HepG2 (cell line): Measurements from ENCODE around the gene VAC14. TPM values are rescaled to one million over a fixed set of nuclear protein-coding genes. Genes with fewer than 3 reads are reported as not detected.

Source experiments
- AHDC1 ChIP-seq: sonication (generic); formaldehyde crosslinking; IDR thresholded peaks from 2 replicates; pipeline ENCODE4 v1.5.1; 2020; ENCODE audit warnings: mild to moderate bottlenecking, missing genetic modification reagents, borderline replicate concordance
- GATA4 ChIP-seq: sonication (generic); IDR thresholded peaks from 2 replicates; pipeline ENCODE4 v1.6.1; 2016; ENCODE audit warnings: antibody characterized with exemption, low read depth, borderline replicate concordance
- HNRNPL ChIP-seq: fragments of 200-400 bp; formaldehyde crosslinking; IDR thresholded peaks from 2 replicates; pipeline ENCODE4 v1.6.1; 2017; ENCODE audit warnings: mild to moderate bottlenecking, low read depth, low read length
- KDM5B ChIP-seq: sonication (generic); formaldehyde crosslinking; IDR thresholded peaks from 2 replicates; pipeline ENCODE4 v1.4.0; 2020; ENCODE audit warnings: missing genetic modification reagents, mild to moderate bottlenecking, borderline replicate concordance
- LBX2 ChIP-seq: sonication (generic); formaldehyde crosslinking; IDR thresholded peaks from 2 replicates; pipeline ENCODE4 v1.5.0; 2020; ENCODE audit warnings: missing genetic modification reagents, mild to moderate bottlenecking, borderline replicate concordance
- MAZ ChIP-seq, 2 experiments: sonication (generic) in 1 of 2; formaldehyde crosslinking in 1 of 2; IDR thresholded peaks; 2 replicates each; pipeline versions ENCODE4 v1.5.0 to v1.6.1; 2012 to 2020; ENCODE audit warnings: low read depth in 2 of 2, mild to moderate bottlenecking in 2 of 2, borderline replicate concordance in 1 of 2, improper control_type of control experiment in 1 of 2, low read length in 1 of 2, missing genetic modification reagents in 1 of 2, moderate library complexity in 1 of 2
- MED8 ChIP-seq: sonication (generic); formaldehyde crosslinking; IDR thresholded peaks from 2 replicates; pipeline ENCODE4 v1.8.1; 2023; ENCODE audit warnings: mild to moderate bottlenecking, missing genetic modification reagents; ENCODE audit not compliant: insufficient replicate concordance
- MTA3 ChIP-seq: sonication (generic); formaldehyde crosslinking; IDR thresholded peaks from 2 replicates; pipeline ENCODE4 v1.4.0; 2020; ENCODE audit warnings: missing genetic modification reagents
- MXD3 ChIP-seq: IDR thresholded peaks from 2 replicates; pipeline ENCODE4 v1.6.1; 2016; ENCODE audit warnings: mild to moderate bottlenecking, missing biosample characterization, missing genetic modification reagents
- SAFB2 ChIP-seq: sonication (generic); formaldehyde crosslinking; IDR thresholded peaks from 2 replicates; pipeline ENCODE4 v1.5.1; 2020; ENCODE audit warnings: missing genetic modification reagents, low read depth, mild to moderate bottlenecking, borderline replicate concordance
- TCF12 ChIP-seq, 2 experiments: fragments of 450-650 bp in 1 of 2; sonication (generic) in 1 of 2; formaldehyde crosslinking in 1 of 2; IDR thresholded peaks; 2 replicates each; pipeline versions ENCODE4 v1.6.1 to v1.8.0; 2017 to 2022; ENCODE audit warnings: antibody characterized with exemption in 1 of 2, mild to moderate bottlenecking in 1 of 2, missing genetic modification reagents in 1 of 2, moderate library complexity in 1 of 2
- TGIF2 ChIP-seq: IDR thresholded peaks from 2 replicates; pipeline ENCODE4 v1.6.1; 2016; ENCODE audit warnings: control low read depth, missing compliant biosample characterization
- YY1 ChIP-seq: IDR thresholded peaks from 2 replicates; pipeline ENCODE4 v1.6.1; 2011; ENCODE audit warnings: low read length, low read depth, moderate library complexity, mild to moderate bottlenecking; ENCODE audit not compliant: insufficient read depth, insufficient replicate concordance
- ZBTB38 ChIP-seq: sonication (generic); formaldehyde crosslinking; IDR thresholded peaks from 2 replicates; pipeline ENCODE4 v1.5.1; 2020; ENCODE audit warnings: mild to moderate bottlenecking, missing genetic modification reagents
- ZKSCAN5 ChIP-seq: sonication (generic); formaldehyde crosslinking; IDR thresholded peaks from 2 replicates; pipeline ENCODE4 v1.5.1; 2020; ENCODE audit warnings: mild to moderate bottlenecking, missing genetic modification reagents
- ZNF329 ChIP-seq: sonication (generic); formaldehyde crosslinking; IDR thresholded peaks from 2 replicates; pipeline ENCODE4 v1.9.0; 2021; ENCODE audit warnings: low read depth, mild to moderate bottlenecking, missing genetic modification reagents
- ZNF331 ChIP-seq: sonication (generic); formaldehyde crosslinking; IDR thresholded peaks from 2 replicates; pipeline ENCODE4 v1.4.0; 2020; ENCODE audit warnings: missing genetic modification reagents
- ZNF33B ChIP-seq: sonication (generic); formaldehyde crosslinking; IDR thresholded peaks from 2 replicates; pipeline ENCODE4 v1.5.1; 2020; ENCODE audit warnings: mild to moderate bottlenecking, missing genetic modification reagents
- ZNF580 ChIP-seq: IDR thresholded peaks from 2 replicates; pipeline ENCODE4 v1.6.1; 2016; ENCODE audit warnings: low read depth, borderline replicate concordance
- polyA plus RNA-seq, 8 experiments: library from polyadenylated mRNA; depleted of rRNA in 3 of 8; stranded (reverse) in 7 of 8; unstranded in 1 of 8; fragments of >200 nt; fragmentation: Illumina TruSeq in 4 of 8; extraction: Trizol in 4 of 8; gene quantifications; 2 replicates each; pipeline versions ENCODE4 v1.2.1 to v1.2.3, GENCODE V29; 2011 to 2016; ENCODE audit warnings: low read depth in 4 of 8, missing spikeins in 1 of 8, mixed read lengths in 1 of 8; ENCODE audit not compliant: insufficient read depth in 1 of 8
- total RNA-seq, 5 experiments: library from RNA; depleted of rRNA; stranded (reverse); fragments of >200 nt; fragmentation: Illumina TruSeq; extraction: Trizol; gene quantifications; 2 replicates each; pipeline ENCODE4 v1.2.3, GENCODE V29; 2016; ENCODE audit warnings: low read depth in 1 of 5

Gene VAC14
- total and polyA plus RNA-seq, 2 of the 13 experiments (the other 11 are each of a cell fraction or from before 2014, with no cell fraction given): 23.5 to 24.6 TPM

- TF ChIP-seq MAZ (IDR thresholded peaks at IDR 0.05; ENCODE audit: borderline replicate concordance, low read depth, low read length) (no peak), MAZ (CRISPR knock-in tag; IDR thresholded peaks at IDR 0.05; ENCODE audit: low read depth) (no peak), HNRNPL (0 out of 2 replicates have a peak, but pooled peaks have one; percentile 60), MED8 (no peak), TGIF2 (CRISPR knock-in tag) (no peak), ZNF331 (CRISPR knock-in tag) (no peak), KDM5B (CRISPR knock-in tag) (no peak), ZNF329 (CRISPR knock-in tag) (0 out of 2 replicates have a peak, but pooled peaks have one; percentile 26), ZBTB38 (CRISPR knock-in tag) (peak; percentile 80), TCF12 (IDR thresholded peaks at IDR 0.05) (no peak), TCF12 (CRISPR knock-in tag; IDR thresholded peaks at IDR 0.05) (no peak), ZNF580 (CRISPR knock-in tag) (0 out of 2 replicates have a peak, but pooled peaks have one; percentile 11), YY1 (no peak), AHDC1 (CRISPR knock-in tag) (no peak), ZNF33B (no peak), LBX2 (CRISPR knock-in tag) (no peak), GATA4 (no peak), MXD3 (CRISPR knock-in tag) (no peak), MTA3 (no peak), SAFB2 (CRISPR knock-in tag) (no peak), ZKSCAN5 (CRISPR knock-in tag) (no peak)
Measured at GRCh38 chr16:70661918-70662641, 138.9 kb downstream of the VAC14 start (continued).
